ENCODE data around the gene SEPSECS.

Gene SEPSECS

GRCh38 chr4:25162566-25162965, 2.3 kb upstream of the SEPSECS start:
- TF ChIP-seq, protein P1, sequence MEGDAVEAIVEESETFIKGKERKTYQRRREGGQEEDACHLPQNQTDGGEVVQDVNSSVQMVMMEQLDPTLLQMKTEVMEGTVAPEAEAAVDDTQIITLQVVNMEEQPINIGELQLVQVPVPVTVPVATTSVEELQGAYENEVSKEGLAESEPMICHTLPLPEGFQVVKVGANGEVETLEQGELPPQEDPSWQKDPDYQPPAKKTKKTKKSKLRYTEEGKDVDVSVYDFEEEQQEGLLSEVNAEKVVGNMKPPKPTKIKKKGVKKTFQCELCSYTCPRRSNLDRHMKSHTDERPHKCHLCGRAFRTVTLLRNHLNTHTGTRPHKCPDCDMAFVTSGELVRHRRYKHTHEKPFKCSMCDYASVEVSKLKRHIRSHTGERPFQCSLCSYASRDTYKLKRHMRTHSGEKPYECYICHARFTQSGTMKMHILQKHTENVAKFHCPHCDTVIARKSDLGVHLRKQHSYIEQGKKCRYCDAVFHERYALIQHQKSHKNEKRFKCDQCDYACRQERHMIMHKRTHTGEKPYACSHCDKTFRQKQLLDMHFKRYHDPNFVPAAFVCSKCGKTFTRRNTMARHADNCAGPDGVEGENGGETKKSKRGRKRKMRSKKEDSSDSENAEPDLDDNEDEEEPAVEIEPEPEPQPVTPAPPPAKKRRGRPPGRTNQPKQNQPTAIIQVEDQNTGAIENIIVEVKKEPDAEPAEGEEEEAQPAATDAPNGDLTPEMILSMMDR (IDR thresholded peaks at IDR 0.05; ENCODE audit: borderline replicate concordance, extremely low read depth, low read length, poor library complexity, severe bottlenecking): no peak
- TF ChIP-seq EZH2 (IDR thresholded peaks at IDR 0.05; ENCODE audit: borderline replicate concordance, low read depth, low read length, severe bottlenecking): no peak
- Histone ChIP-seq H2AFZ (ENCODE audit: low read depth, low read length) (no peak overlapping the region), H3K4me2 (ENCODE audit: insufficient read depth, low read length) (peak overlapping the region; percentile 81), H3K9me3 (ENCODE audit: insufficient read depth, low read length, severe bottlenecking) (no peaks in the 10 kb centered on the region), H4K20me1 (ENCODE audit: insufficient read depth, low read length) (no peaks in the 10 kb centered on the region), H3K79me2 (ENCODE audit: insufficient read depth, low read length) (peaks cover 56% of the 10 kb centered on the region), H3K9ac (ENCODE audit: low read depth, low read length) (peak overlapping the region; percentile 86; the same call in 1 of the 2 replicates), H3K27ac (ENCODE audit: low read length) (no peak overlapping the region), H3K27me3 (ENCODE audit: insufficient read depth, low read length, poor library complexity) (no peaks in the 10 kb centered on the region), H3K4me1 (ENCODE audit: insufficient read depth, low read length) (peaks cover 38% of the 10 kb centered on the region), H3K36me3 (ENCODE audit: insufficient read depth, low read length) (peaks cover 21% of the 10 kb centered on the region), H3K4me3 (ENCODE audit: low read depth in 1 of 2, low read length in 2 of 2) (peak overlapping the region in 1 of 2 experiments; percentile 87; a peak in 3 of 4 replicates)
- ATAC-seq (ENCODE audit: insufficient read depth, low read depth): no peak
- no peak for DNase-seq

DNA sequence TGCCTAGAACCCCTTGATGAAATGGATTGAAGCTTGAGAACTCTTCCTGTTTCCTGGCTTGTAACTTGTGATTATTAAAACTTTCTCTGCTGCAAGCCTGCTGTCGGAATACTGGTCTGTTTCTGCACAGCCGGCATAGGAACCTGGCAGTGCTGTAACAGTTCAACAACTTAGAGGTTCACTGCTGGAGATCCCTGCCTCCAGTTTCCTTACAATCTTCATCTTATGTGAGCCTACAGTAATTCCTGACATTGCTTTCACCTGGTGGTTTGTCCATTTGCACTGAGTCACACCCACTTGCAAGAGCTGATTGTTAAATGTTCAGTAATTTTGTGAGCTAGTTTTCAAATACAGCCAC, 1.3 kb upstream of the SEPSECS start:
- Histone ChIP-seq H3K4me2 (ENCODE audit: insufficient read depth, low read length) (peak overlapping the region; percentile 81), H3K9ac (ENCODE audit: low read depth, low read length) (peak overlapping the region; percentile 86), H3K27ac (ENCODE audit: low read length) (peak overlapping the region; percentile 95), H2AFZ (ENCODE audit: low read depth, low read length) (peak overlapping the region; percentile 81), H4K20me1 (ENCODE audit: insufficient read depth, low read length) (no peaks in the 10 kb centered on the region), H3K4me1 (ENCODE audit: insufficient read depth, low read length) (peaks cover 38% of the 10 kb centered on the region), H3K27me3 (ENCODE audit: insufficient read depth, low read length, poor library complexity) (no peaks in the 10 kb centered on the region), H3K4me3 (ENCODE audit: low read depth in 1 of 2, low read length in 2 of 2) (peak overlapping the region; percentile 71 to 87), H3K36me3 (ENCODE audit: insufficient read depth, low read length) (peaks cover 20% of the 10 kb centered on the region), H3K9me3 (ENCODE audit: insufficient read depth, low read length, severe bottlenecking) (no peaks in the 10 kb centered on the region), H3K79me2 (ENCODE audit: insufficient read depth, low read length) (peaks cover 54% of the 10 kb centered on the region)
- DNase-seq: peak; percentile 9
- TF ChIP-seq, protein P1 (IDR thresholded peaks at IDR 0.05; ENCODE audit: borderline replicate concordance, extremely low read depth, low read length, poor library complexity, severe bottlenecking): no peak
- no peak for TF ChIP-seq EZH2 (IDR thresholded peaks at IDR 0.05; ENCODE audit: borderline replicate concordance, low read depth, low read length, severe bottlenecking)
- ATAC-seq (ENCODE audit: insufficient read depth, low read depth): no peak

- H3K27ac ChIP-seq (ENCODE audit: low read length): peak overlapping the region; percentile 95
- peaks cover 17% of the 10 kb centered on the region for H3K36me3 ChIP-seq (ENCODE audit: insufficient read depth, low read length)
Observed at GRCh38 chr4:25160714-25161592, 704 bp upstream of the SEPSECS start.

More at GRCh38 chr4:25160714-25161592, 704 bp upstream of the SEPSECS start:
- no peaks in the 10 kb centered on the region for H3K9me3 ChIP-seq (ENCODE audit: insufficient read depth, low read length, severe bottlenecking)
- H3K4me1 ChIP-seq (ENCODE audit: insufficient read depth, low read length): peaks cover 38% of the 10 kb centered on the region
- peak; percentile 52 for ATAC-seq (ENCODE audit: insufficient read depth, low read depth)
- DNase-seq: no peak
- H3K4me3 ChIP-seq (ENCODE audit: low read depth in 1 of 2, low read length in 2 of 2): peak overlapping the region; percentile 71 to 87
- peak overlapping the region; percentile 81 for H2AFZ ChIP-seq (ENCODE audit: low read depth, low read length)
- no peaks in the 10 kb centered on the region for H4K20me1 ChIP-seq (ENCODE audit: insufficient read depth, low read length)
- H3K9ac ChIP-seq (ENCODE audit: low read depth, low read length): peak overlapping the region; percentile 86
- H3K79me2 ChIP-seq (ENCODE audit: insufficient read depth, low read length): peaks cover 52% of the 10 kb centered on the region
- H3K4me2 ChIP-seq (ENCODE audit: insufficient read depth, low read length): peak overlapping the region; percentile 81
- no peak for TF ChIP-seq EZH2 (IDR thresholded peaks at IDR 0.05; ENCODE audit: borderline replicate concordance, low read depth, low read length, severe bottlenecking)
- TF ChIP-seq, protein P1 (IDR thresholded peaks at IDR 0.05; ENCODE audit: borderline replicate concordance, extremely low read depth, low read length, poor library complexity, severe bottlenecking): no peak
- no peaks in the 10 kb centered on the region for H3K27me3 ChIP-seq (ENCODE audit: insufficient read depth, low read length, poor library complexity)

Measured in DND-41 (cell line).